ENCODE measurements around the gene MBD2.
A peak's percentile ranks its signal among the peaks of the same experiment; 100 is the strongest.
"Not testable (repeated sequence)": the region's sequence is repeated elsewhere in the genome, so short reads cannot be mapped to it uniquely, and the experiment has no call there.

MBD2 gene

GRCh38 chr18:54123720-54124440 lies 100.6 kb downstream of the MBD2 start:
- not testable (repeated sequence) for H3K27me3 Mint-ChIP-seq, H3K4me1 Mint-ChIP-seq, H3K4me3 Mint-ChIP-seq, H3K27ac Mint-ChIP-seq, H3K36me3 Mint-ChIP-seq, H3K9me3 Mint-ChIP-seq

GRCh38 chr18:54119524-54120019 lies 104.9 kb downstream of the MBD2 start:
- Mint-ChIP-seq H3K9me3 (no peaks in the 10 kb centered on the region), H3K4me3 (peak overlapping the region; percentile 66), H3K36me3 (no peaks in the 10 kb centered on the region), H3K27ac (peak overlapping the region; percentile 66), H3K27me3 (peaks cover 2% of the 10 kb centered on the region), H3K4me1 (peaks cover 4% of the 10 kb centered on the region)

- peaks cover 7% of the 10 kb centered on the region for H3K27me3 Mint-ChIP-seq
- no peak overlapping the region for H3K27ac Mint-ChIP-seq
- peaks cover 4% of the 10 kb centered on the region for H3K4me1 Mint-ChIP-seq
- no peak overlapping the region for H3K4me3 Mint-ChIP-seq
- no peaks in the 10 kb centered on the region for H3K9me3 Mint-ChIP-seq
- no peaks in the 10 kb centered on the region for H3K36me3 Mint-ChIP-seq
These were observed 106.4 kb downstream of the MBD2 start for GRCh38 chr18:54117853-54118773.

GRCh38 chr18:54116541-54117257 lies 107.8 kb downstream of the MBD2 start:
- Mint-ChIP-seq H3K27ac (no peak overlapping the region), H3K36me3 (no peaks in the 10 kb centered on the region), H3K9me3 (no peaks in the 10 kb centered on the region), H3K4me3 (no peak overlapping the region), H3K27me3 (peaks cover 12% of the 10 kb centered on the region), H3K4me1 (peaks cover 4% of the 10 kb centered on the region)

GRCh38 chr18:54112356-54112755 lies 112.1 kb downstream of the MBD2 start:
- Mint-ChIP-seq H3K36me3 (no peaks in the 10 kb centered on the region), H3K27ac (peak overlapping the region; percentile 15), H3K9me3 (no peaks in the 10 kb centered on the region), H3K4me1 (no peaks in the 10 kb centered on the region), H3K27me3 (peaks cover 12% of the 10 kb centered on the region), H3K4me3 (no peak overlapping the region)

- Mint-ChIP-seq H3K27ac (no peak overlapping the region), H3K27me3 (peaks cover 10% of the 10 kb centered on the region), H3K36me3 (no peaks in the 10 kb centered on the region), H3K9me3 (no peaks in the 10 kb centered on the region), H3K4me3 (no peak overlapping the region), H3K4me1 (no peaks in the 10 kb centered on the region)
These were observed 115.3 kb downstream of the MBD2 start for GRCh38 chr18:54109131-54109683.

- Mint-ChIP-seq H3K27me3 (peaks cover 2% of the 10 kb centered on the region), H3K4me3 (no peak overlapping the region), H3K9me3 (peaks cover 9% of the 10 kb centered on the region), H3K27ac (no peak overlapping the region), H3K4me1 (no peaks in the 10 kb centered on the region), H3K36me3 (peaks cover 2% of the 10 kb centered on the region)
These were observed 122.3 kb downstream of the MBD2 start for GRCh38 chr18:54102123-54102522.
